ENCODE results near the gene C1orf122.
"Not testable (repeated sequence)": the region's sequence is repeated elsewhere in the genome, so short reads cannot be mapped to it uniquely, and the experiment has no call there.

Gene C1orf122

DNA sequence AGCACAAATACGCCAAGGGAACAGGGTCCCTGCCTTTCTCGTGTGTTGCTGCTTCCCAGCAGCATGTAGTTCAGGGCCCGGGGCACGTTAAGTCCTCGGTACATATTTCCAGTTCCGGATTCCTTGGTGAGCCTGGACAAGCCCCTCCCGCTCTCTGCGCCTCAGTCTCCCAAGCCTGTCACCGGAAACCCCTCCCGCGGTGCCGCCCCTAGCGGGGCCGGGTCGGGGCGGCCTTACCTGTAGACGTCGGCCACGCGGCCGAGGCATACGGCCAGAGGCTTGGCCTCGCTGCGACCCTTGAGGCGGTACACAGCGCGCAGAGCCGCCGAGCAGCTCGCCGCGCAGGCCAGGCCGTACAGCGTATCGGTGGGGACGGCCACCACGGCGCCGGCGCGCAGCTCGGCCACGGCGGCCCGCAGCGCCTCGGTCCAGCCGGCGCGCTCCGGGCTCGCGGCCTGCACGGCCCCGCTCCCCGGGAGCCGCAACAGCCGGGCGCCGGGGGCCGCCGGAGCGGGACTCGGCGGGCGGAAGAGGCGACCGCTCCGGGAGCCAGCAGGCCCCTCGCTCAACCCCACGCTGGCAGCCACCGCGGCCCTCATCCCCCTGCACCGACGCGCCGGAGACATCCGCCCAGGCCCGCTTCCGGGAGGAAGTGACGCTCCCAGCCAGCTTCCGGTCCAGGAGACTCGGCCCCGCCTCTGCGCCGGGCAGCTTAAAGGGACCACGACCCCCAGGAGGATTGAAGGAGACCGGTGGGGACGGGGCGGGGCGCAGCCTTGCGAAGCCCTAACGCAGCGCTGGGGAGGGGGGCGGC lies at the start of gene C1orf122, which contains the start of gene YRDC:
TSS of gene C1orf122 (plus strand) at position 236 of the 814 bp plus-strand sequence. CDS start 615 bp downstream, outside the sequence.
TSS of gene YRDC (minus strand) at position 654 of the 814 bp plus-strand sequence. CDS start at position 626, 28 bp downstream.
- DNase-seq (ENCODE audit: low spot score): peak; percentile 87

DNA sequence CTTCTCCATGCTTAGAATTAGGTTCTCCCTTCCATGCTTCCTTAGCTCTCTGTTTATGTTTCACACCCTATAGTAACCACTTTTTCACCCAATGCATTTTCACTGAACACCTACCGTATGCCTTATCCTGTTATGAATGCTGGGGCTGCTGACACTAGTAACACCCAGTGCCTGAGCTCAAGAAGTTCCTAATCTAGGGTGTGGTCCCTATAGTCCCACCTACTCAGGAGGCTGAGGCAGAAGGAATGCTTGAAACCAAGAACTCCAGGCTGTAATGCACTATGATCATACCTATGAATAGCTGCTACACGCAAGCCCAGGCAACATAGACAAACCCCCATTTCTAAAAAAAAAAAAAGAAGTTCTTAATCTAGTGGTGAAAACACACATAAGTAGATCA lies 48.1 kb upstream of the C1orf122 start:
- no peak for DNase-seq (ENCODE audit: low spot score)

DNA sequence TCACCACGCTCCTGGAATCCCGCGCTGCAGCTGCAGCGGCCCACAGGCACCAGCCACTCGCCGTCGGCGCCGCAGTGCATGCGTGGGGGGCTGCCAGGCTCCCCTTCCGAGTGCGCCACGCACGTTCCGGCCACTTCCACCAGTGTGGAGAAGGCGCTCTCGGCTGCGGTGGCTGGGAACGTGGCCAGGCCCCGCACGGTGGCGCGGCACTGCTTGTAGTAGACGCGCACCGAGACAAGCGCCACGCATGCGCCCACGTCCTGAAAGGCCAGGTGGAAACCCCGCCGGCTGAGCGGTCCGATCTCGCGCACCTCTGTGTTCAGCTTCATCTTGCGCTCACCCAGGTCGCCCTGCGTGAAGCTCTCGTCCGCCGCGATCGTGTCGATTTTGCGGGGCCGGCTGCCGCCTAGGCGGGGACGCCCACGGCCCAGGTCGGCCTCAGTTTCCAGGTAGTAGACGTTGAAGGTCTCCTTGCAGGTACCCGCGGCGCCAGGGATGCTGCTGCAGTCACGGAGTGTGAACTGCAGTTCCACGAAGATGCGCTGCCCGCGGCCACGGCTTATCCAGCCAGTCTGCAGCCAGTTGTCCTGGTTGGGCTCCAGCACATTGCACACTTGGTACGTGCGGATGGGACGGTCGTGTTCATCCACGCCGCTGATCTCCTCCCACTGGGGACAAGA lies 46.0 kb upstream of the C1orf122 start:
- no peak for DNase-seq (ENCODE audit: low spot score)

DNA sequence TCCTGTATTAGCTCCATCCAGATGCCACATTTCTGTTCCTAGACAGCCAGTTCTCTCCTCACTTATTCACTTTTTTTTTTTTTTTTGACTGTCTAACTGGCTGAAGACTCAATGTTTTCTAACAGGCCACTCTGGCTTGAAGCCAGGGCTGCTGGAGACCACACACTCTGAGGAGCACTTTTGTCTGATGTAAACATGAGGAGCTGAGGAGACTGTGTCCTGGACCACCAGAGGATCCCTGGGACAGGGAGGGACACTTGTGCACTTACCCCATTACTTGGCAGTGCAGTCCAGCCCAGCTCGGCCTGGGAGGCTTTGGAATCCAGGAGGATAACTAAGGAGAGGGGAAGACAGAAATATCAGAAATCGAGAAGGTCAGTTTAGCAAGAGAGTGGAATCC lies 45.1 kb upstream of the C1orf122 start:
- DNase-seq (ENCODE audit: low spot score): no peak

DNA sequence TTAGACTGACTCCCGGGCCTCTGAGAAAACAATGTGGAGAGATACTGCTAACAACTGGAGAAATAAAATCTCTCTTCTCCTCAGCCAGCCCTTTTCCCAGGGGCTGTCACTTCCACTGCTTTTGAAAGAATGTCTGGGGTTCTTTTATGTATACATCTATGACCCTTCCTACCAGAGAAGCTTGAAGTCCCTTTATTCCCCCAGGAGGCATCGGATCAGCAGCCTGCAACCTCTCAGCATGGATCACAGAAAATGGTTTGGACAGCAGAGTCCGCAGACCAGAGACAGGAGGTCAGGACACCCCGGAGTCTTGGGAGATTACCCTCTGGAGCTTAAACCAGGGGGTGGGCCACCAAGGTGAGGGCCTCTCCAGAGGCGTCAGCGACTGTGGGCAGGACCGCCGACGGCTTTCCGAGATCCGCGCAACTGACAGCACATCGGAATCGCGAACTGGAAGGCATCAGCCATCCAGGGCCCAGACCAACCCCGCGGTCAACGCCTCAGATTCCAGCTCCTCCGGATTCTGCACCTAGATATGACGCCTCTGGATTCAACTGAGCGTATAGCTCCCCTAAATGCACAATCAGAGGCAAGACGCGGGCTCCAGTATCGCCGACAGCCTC lies 43.7 kb upstream of the C1orf122 start:
- no peak for DNase-seq (ENCODE audit: low spot score)

DNA sequence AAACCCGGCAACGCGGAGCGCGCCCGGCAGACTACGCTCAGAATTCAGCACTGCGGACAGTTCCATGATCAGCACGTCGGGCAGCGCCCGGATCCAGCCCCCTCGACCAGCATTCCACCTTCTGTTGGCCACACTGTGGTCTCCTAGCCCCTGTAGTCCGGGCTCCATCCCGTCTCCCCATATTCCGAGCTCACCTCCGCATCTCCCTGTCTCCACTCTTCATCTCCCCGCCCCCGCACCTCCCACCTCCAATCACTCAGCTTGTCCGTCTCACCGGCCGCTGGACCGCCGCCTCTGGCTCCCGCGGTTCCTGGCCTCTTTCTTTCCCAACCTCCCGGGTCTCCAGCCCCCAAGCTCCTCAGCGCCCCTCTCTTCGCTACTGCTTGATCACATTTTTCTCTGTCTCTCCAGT lies 43.2 kb upstream of the C1orf122 start:
- DNase-seq (ENCODE audit: low spot score): no peak

DNA sequence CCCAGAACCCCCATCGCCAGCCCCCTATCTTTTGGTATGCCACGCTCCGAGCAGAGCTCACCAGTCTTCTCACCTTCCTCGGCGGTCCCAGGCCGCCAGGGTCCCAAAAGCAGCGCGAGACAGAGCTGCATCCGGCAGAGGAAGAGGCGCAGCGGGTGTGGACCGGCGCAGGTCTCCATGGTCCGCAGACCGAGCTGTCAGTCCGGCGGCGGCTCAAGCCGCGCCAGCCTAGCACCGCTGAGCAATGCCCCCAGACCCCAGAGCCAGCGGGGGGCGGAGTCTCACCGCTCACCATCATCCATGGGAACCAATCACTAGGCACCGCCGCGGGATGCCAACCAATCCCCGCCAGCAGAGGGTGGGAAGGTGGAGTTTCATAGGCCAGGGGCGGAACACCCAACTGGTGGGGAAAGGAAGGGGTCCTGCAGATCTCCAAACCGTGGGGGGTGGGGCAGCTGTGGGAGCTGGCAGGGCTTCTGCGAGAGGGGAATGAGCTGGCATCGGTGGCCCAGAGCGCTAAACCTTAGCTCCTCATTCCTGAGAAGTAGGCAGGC lies 42.6 kb upstream of the C1orf122 start, which contains the start of gene EPHA10:
TSS of gene EPHA10 (minus strand) at position 233 of the 554 bp plus-strand sequence. CDS start at position 179, 54 bp downstream.
- no peak for DNase-seq (ENCODE audit: low spot score)

DNA sequence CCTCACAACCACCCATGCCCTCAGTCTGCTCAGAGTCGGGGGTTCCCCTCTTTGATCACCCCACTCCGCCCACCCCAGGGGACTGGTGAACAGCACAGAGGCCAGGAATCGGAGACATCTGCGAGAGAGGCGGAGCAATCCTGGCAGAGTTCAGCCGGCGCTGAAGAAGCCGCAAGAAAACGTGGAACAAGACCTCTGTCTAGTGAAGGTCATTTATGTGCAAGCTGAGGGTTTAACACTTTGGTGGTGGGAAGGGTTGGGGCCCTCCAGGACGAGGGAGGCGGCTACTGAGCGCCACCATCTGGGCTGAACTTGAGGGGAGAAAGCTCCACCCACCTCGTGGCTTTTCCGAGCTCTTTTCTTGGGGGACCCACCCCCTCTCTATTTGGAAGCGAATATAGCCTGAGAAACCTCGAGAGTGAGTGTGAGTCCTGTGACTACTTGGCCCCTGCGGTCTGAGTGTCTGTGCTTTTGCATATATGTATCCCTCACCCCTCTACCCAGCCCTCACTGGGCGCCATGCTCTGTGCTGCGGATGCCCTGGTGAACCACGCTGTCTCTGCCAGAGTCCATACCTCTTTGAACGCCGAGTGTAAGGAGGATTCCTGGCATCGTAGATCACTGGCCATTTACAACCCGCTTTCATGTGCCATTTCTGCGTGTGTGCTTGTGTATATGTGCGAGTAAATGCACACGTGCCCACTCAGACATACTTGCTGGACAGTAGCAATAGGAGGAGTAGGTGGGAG lies 41.5 kb upstream of the C1orf122 start:
- DNase-seq (ENCODE audit: low spot score): no peak

DNA sequence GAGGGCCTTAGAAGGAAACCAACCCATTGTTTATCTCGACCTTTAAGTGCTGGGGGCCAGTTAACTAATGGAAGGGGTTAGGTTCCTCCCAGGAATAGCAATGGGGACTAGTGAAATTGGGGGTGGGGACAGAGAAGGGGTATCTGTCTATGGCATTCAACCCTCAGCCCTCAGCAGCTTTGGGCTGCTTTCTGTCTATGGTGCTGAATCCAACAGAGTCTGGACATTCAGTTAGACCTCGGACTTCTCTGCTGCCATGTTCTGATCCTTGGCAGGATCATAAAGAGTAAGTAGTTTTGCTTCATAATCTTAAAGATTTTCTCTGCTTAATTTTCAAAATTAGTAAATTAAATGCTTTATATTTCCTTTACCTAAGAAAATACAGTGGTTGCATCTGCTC lies 40.1 kb upstream of the C1orf122 start:
- DNase-seq (ENCODE audit: low spot score): no peak

DNA sequence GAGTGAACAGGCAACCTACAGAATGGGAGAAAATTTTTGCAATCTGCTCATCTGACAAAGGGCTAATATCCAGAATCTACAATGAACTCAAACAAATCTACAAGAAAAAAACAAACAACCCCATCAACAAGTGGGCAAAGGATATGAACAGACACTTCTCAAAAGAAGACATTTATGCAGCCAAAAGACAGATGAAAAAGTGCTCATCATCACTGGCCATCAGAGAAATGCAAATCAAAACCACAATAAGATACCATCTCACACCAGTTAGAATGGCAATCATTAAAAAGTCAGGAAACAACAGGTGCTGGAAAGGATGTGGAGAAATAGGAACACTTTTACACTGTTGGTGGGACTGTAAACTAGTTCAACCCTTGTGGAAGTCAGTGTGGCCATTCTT lies 36.1 kb upstream of the C1orf122 start:
- DNase-seq (ENCODE audit: low spot score): not testable (repeated sequence)

DNA sequence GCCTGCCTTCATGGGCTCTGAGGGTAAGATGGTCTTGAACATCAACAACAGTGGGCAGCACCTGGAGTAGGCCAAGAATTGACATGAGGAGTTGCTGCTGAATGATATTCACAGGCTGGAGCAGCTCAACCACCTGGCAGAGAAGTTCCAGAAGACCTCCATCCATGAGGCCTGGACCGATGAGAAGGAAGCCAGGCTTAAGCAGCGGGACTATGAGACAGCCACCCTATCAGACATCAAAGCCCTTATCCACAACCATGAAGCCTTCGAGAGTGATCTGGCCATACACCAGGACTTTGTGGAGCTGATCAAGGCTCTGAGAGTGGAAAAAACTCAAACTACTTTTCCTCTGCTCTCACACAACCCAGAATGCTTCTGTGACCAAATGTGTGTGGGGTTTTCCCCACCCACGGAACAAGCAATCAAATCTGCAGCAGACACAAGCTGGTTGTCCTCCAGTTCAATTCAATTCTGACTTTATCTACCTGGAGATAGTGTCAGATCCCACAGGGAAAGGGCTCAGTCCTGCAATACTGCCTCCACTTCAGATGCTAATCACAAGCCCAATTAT lies 30.6 kb upstream of the C1orf122 start:
- no peak for DNase-seq (ENCODE audit: low spot score)

DNA sequence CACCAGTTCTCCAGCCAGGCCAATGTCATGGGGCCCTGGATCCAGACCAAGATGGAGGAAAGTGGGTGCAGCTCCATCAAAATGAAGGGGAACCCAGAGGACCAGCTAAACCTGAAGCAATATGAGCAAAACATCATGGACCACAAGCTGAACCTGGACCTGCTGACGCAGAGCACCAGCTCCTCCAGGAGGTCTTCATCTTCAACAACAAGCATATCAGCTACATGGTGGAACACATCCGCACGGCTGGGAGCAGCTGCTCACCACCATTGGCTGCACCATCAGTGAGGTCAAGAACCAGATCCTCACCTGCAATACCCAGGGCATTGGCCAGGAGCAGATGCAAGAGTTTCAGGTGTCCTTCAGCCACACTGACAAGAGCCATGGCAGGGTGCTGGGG lies 28.9 kb upstream of the C1orf122 start:
- DNase-seq (ENCODE audit: low spot score): no peak

DNA sequence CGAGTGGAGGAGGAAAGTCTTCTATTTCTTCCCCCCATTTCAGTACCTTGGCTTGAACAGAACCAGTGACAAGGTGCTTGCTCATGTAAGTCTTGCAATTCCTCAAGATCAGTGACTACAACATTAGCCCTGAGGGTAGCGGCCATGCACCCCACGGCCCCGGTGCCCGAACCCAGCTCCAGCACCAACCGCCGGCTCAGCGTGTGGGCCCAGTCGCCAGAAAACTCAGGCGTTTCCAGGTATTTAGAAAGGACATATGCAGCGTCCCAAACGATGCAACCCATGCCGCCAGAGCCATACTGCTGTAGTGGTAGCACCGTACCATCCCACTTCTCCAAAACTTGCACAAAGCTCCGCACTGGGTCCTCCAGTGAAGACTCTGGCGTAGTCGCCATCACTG lies 25.1 kb upstream of the C1orf122 start:
- no peak for DNase-seq (ENCODE audit: low spot score)

DNA sequence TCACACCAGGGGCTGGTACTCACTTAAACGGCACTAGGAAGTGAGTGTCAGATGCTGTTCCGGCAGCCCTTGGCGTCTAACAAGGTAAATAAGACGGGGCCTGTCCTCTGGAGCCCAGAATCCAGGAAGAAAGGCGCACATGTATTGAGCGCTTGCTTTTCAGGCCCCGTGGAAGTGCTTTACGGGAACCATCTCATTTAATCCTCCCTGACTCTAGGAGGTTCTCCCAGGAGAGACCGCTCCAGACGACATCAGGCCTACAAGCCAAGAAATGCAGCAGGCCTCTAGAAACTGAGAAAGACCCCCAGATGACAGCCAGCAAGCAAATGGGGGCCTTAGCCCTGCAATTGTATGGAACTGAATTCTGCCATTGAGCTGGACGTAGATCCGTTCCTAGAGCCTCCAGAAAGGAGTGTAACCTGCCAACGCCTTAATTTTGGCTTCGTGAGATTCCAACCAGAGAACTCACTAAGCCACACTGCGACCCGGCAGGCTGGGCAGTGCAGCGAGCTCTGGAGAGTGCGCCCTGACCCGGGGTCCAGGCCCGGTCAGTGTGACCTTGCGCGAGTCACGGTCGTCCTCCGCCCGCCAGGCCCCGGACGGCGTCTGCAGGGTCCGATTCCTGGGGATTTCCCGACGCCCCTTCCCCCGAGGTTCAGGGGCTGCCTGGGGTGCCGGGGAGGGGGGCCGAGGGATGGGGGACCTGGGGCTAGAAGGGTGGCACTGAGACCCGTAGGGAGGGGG lies 14.5 kb upstream of the C1orf122 start:
- DNase-seq (ENCODE audit: low spot score): no peak

DNA sequence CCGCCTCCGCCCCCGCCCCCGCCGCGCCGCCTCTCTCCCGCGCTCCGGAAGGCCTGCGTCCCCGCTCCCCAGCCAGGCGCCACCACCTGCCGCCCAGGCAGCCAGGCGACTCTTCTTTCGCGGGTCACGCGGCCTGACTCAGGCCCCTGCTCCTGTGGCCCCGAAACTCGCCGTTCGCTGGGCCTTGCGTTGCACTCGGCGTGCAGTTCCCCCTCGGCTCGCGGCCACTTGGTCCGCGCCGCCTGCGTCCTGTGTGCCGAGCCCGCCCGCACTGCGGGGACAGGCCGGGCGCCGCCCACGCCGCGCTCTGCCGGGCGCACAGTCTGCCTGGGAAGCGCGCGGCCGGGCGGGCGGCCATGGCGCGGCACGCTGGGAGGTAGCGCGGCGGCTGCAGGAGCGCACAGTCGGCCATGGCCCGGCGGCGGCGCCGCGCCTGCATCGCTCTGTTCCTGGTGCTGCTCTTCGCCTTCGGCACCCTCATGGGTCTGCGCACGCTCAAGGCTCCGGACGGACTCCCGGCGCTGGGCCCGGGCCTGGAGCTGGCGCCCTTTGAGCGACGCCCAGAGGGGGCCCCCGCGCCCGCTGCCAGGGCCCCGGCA lies 13.7 kb upstream of the C1orf122 start, which contains the start of gene MANEAL:
TSS of gene MANEAL (plus strand) at position 75 of the 599 bp plus-strand sequence. CDS start at position 411, 336 bp downstream.
- no peak for DNase-seq (ENCODE audit: low spot score)

DNA sequence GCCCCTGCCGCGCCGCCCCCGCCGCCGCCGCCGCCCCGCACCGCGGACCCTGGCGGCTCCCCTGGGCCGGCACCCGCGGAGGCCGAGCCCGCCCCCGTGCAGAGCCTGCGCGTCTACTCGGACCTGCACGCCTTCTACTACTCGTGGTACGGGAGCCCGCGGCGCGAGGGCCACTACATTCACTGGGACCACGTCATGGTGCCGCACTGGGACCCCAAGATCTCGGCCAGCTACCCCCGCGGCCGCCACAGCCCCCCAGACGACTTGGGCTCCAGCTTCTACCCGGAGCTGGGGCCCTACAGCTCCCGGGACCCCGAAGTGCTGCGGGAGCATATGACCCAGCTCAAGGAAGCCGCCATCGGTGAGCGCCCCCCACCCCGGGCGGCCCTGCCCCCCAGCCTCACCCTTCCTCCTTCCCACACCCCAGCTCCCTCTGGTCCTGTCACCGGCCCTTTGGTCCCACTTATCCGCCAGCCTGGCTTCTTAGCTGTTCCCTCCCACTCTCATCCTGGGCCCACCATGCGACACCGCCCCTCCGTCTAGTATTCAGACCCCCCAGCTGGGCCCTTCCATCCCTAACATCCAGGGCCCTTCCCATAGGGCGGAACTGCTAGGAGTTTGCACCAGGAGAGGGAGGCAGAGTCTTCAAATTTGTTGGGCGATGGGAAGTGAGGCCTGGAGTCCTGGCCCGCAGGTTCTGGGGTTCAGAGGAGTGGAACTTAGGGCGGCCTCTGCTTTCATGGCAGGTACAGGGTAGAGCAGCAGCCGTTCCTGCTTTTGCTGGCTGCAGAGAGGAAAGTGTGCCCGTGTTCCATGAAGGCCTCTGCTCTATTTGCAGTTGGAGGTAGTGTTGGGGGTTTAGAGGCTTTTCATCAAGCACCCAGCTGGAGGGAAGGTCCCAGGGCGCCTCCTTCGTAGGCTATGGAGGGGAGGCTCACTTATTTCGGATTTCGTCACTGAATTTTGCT lies 12.9 kb upstream of the C1orf122 start:
- no peak for DNase-seq (ENCODE audit: low spot score)

DNA sequence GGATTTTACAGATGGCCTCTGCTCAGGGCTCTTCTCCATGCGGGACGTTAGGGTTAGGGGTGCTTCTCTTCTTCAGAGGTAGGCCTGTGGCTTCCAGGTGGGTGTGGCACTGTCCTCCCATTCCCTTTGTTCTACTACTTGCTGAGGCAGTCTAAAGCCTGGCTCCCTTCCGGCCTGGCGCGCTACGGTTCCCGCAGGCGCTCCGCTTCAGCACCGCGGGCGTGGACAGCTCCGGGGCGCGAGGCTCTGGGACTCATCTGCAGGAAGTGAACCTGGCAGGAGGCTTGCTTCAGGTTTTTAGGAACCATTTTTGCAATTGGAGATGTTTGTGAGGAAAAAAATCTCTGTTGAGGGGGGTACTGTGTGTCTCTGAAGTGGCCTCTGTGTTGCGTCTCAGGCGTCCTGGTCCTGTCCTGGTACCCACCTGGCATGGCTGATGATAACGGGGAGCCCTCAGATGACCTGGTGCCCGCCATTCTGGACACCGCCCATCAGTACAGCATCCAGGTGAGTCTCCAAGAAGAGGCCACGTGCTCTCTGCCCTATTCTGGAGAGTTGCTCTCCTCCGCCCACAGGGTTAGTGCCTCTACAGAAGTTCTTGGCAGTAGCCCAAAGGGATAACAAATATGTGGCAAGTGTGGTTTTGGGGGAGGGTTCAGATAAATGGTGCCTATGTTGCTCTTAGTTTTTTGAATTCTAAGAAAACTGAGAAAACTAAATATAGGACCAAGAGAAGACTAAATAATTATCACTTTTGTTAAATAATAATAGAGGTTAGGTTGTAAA lies 12.1 kb upstream of the C1orf122 start:
- DNase-seq (ENCODE audit: low spot score): peak; percentile 21

DNA sequence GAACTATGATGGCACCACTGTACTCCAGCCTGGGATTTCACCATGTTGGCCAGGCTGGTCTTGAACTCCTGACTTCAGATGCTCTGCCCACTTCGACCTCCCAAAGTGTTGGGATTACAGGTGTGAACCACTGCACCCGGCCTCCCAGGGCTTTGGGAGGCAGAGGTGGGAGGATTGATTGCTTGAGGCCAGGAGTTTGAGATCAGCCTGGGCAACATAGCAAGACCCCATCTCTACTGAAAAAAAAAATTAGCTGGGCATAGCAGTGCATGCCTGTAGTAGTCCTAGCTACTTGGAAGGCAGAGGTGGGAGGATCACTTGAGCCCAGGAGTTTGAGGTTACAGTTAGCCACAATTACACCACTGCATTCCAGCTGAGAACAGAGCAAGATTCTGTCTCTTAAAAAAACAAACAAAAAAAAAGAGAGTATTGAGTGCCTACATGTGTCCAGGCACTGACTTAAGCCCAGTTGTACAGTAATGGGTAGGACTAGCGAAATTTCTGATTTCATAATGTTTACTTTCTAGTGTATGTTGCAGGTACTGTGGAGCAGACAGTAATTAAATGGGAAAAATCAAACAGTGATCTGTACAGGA lies 9.7 kb upstream of the C1orf122 start:
- no peak for DNase-seq (ENCODE audit: low spot score)
